ENCODE measurements around the gene TMEM255B.

Gene TMEM255B

DNA sequence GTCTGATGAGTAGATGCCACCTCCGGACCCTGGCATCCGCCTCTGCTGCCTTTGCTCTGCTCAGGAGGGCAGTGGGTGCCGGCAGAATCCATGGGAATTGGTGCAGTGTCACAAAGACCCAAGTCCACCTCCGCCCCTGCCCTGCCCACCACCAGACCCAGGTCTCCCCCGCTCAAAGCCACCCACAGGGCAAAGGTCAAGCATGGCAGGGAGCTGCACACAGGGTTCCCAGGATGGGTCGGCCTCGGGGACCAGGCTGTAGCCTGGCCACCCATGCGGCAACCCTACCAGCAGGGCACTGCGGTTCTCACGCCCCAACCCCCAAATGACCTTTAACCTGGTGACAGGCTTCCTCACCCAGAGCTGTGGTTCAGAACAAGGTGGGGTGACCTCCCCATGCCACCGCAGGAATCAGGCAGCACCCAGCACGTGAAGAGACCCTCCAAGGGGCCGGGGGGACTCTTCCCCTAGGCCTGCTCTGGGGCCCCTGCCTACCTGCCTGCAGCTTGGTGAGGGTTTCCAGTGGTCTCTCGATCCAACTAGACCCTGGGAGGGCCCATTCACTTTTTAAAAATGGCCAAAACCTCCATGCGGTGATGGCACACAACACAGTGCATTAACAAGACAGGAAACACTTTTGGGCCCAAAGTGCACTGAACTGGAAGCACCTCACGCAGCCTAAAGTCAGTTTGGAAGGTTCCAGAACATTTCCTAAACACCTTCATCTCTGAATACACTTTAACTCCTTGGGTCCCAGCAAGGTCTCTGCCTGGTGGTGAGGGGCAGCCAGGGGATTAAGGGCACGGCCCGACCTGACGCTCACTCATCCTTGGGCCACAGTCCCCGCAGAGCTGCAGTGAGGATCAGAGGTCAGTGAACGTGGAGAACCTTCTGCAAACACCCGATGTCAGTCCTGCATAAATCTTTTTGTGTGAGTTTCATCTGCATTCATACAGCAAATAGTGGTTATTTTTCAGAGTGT, 93.8 kb downstream of the TMEM255B start:
- no peak for DNase-seq

DNA sequence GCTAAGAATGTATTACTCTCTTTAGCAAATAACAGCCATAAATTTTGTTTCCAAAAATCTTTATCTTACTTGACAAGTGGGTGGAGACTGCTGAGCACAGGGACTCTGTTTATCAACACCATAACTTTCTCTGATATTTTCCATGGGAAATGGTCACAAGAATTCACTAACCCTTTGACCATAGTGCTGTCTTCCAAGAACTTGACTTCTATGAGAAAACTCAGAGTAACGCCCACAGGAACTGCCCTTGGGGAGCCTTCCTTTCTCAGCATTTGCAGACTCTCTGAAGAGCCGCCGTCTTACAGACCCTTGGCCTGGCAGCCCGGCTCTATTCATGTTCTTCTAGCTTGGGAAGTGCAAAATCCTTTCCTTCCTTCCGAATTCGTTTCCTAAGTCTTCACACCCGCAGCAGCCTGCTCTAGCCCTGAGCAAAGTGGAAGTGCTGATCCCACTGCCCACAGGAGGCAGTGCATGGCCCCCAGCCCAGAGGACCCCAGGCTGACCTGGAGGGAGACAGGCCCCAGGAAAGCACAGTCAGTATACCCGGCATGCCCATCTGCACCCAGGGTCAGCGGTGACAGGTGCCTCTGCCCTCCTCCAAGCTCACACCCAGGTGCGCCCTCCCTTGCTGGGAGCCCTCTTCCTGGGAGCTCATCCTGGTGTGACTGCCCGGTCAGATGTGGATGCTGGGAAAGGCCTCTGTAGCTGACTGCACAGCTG, 94.7 kb downstream of the TMEM255B start:
- no peak for DNase-seq

DNA sequence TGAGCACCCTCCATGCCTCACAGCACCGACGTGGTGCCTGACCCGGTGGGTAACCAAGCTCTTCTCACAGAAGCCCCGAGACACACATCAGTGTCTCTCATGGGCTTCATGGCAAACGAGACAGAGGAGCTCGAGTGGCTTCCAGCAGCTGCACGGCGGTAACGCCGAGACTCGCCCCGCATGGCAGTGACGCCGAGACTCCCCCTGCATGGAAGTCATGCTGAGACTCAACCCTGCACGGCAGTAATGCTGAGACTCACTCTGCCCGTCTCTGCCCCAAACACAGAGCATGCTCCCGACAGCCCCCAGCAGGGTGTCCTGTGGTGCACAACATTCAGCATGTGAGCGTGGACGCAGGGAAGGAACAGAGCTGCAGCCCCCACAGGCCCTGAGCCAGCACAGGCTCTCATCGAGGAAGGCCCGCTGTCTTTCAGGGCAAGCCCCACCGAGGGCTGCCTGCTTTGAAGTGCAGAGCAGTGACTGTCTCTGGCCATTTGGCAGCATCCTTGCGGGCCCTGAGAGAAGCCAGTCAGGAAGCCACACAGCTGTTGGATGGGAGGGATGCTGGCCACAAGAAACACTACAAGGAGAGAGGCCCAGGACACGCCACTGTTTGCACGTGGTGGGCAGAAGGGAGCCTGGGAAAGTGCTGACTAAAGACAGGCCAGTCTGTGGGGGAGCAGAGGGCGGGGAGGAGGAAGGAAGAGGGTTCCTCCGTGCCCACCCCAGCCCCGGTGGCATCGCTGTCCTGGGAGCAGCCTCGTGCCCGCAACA, 95.4 kb downstream of the TMEM255B start:
- no peak for DNase-seq

DNA sequence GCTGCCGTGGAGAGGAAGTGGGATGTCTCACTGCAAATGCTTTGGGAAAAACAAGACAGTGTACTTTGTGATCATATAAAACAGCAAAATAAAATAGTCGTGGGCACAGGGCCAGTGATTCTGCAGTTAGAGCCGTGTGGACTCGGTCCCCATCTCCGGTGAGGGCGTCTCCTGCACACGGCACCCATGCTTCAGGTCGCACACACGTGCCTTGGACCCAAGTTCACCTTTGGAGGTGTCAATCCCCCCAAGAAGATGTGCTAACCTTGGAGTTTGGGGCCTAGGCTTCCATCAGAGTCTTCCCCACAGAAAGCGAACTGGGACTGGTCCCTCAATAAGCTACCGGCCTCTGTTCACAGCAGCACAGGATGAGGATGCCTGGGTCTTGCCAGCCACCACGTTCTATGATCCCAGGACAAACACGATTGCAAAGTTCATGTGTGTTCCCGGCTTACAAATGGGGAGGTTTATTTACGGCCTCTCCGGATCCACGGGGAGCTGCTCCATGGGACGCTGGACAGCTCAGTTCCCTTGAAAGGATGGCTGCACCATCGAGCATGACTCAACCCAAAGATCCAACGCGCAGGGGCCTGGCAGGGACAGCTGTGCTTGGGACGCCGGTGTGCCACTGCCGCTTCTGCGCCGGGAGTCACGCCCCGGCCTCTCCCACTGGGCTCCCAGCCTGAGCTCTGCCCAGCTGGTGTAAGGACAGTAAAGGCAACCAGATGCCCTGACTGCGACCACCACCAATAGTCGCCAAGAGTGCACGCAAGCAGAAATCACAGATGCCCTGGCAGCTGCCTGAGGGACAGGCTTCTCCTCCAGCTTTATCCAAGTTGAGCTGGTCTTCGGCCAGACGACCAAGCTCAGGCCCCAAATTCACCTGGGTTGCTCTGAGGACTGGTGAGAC, 96.2 kb downstream of the TMEM255B start:
- DNase-seq: no peak

DNA sequence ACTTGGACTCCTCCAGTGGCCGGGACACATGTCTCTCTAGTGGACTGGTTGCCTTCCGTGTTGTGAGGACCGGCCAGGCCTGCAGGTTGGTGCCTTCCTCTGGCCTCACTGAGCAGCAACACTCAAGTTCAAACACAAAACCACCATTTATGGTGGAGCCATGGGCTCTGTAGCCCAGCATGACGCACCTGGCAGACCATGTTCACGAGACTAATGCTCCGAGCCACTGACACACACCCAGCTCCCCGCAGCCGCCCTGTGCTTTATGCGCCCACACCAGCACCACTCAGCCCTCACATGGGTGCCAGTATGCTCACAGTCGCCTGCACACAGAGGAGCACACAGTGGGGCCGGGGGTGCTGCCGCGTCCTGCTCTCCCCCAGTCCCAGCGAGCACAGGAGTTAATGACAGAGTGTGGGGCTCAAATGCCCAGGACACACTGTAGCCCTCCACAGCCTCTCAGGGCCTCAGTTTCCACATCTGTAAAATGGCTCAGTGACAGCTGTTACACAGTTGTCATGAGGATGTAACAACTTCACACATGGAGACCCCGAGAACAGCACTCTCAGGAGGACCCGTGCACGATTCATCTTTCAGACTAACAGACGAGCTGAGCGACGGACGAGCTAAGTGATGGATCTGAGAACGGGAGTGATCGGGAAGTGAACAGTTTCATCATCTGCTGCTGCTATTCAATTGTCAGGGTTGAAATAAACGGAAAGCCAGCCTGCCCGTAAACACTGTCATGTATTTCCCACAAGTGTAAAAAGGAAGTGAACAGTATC, 97.1 kb downstream of the TMEM255B start:
- no peak for DNase-seq

DNA sequence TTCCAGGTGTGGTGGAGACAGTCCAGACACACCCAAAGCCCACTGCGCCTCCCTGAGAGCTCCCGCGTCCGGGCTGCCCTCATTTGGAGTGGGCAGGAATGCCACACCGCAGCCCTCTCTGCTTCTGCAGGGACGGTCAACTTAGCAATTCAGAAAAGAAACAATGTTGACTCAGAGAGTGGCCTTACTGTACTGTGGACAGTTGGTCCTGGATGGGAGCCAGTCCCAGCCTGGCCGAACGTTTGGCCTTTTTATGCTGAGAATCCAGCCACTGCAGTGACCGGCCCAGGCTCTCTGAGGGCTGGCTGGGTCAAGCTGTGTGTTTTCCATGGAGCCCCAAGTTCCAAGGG, 97.7 kb downstream of the TMEM255B start:
- no peak for DNase-seq

DNA sequence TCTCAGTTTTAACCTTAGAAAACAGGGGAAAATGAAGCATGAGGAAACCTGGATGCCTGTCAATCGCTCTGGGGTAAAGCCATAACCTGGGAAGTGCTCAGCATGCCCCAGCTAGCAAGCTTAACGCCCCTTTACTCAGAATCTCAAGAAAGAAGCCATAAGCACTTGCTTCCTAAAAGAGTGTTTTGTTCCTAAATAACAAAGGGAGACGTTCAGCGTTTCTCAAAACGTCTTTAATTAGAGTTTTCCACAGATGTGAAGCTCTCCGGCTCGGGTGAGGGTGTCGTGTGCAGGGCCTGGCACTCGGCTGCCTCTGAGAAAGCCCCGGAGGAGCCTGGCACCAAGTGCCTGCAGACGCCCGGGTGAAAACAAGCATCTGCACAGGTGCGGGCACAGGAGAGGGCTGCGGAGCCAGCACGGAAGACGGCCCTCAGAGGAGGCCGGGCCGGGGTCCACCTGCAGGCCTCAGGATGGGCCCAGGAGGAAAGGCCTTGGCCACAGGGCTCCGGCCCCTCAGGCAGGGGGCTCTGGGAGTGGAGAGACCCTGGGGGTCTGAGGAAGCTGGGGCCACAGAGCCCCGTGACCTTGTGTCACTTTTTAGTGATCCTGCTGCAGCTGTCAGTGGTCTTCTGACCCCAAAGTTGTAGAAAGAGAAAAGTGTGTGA, 98.6 kb downstream of the TMEM255B start:
- no peak for DNase-seq

DNA sequence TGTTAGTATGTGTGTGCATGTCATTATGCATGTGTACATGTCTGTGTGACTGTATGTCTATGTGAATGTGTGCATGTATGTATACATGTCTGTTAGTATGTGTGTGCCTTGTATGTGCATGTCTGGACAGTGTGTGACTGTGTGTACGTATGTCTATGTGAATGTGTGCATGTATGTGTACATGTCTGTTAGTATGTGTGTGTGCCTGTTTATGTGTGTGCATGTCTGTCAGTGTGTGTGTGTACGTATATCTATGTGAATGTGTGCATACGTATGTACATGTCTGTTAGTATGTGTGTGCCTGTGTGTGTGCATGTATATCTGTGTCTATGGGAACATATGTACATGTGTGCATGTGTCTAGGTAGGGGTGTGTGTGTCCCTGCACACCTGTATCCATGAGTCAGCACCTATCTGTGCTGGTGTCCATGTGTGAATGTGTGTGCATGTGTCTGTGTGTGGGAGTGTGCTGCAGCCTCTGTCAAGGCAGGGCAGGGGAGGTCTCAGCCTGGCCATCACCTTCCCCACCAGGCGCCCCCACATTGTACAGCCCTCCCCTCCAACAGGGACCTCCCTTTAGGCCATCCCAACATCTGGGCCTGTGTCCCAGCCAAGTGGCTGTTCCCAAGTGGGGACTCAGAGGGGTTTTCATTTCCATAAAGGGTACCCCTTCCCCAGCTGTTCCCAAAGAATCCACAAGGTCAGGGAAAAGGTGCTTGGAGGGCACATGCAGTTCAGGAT, 100.5 kb downstream of the TMEM255B start:
- DNase-seq: no peak

DNA sequence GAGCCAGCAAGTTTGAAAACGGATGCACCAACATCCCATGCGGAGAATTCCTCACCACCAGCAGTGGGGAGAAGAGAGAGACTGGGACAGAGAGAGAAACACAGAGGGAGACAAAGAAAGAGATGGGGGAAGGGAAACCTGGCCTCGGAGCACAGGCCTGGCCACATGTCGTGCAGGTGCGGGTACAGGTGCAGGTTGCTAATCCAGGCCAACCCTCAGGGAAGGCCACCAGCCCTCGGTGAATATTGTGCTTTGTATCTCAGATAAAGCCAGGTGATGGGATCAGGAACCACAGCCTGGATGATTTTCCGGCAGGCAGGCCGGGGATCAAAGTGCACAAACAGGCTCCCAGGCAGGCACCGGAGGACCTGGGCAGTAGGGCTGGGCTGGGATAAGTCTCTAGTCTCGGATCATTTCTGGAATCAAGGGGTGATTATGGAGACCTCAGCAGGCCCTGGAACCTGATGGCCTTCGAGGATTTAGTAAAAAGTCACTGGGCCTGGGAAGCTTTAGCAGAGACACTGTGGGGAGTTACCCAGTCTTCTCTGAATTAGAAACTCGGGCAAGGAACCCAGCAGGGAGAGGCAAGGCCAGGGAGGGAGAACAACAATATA, 101.1 kb downstream of the TMEM255B start:
- DNase-seq: no peak

DNA sequence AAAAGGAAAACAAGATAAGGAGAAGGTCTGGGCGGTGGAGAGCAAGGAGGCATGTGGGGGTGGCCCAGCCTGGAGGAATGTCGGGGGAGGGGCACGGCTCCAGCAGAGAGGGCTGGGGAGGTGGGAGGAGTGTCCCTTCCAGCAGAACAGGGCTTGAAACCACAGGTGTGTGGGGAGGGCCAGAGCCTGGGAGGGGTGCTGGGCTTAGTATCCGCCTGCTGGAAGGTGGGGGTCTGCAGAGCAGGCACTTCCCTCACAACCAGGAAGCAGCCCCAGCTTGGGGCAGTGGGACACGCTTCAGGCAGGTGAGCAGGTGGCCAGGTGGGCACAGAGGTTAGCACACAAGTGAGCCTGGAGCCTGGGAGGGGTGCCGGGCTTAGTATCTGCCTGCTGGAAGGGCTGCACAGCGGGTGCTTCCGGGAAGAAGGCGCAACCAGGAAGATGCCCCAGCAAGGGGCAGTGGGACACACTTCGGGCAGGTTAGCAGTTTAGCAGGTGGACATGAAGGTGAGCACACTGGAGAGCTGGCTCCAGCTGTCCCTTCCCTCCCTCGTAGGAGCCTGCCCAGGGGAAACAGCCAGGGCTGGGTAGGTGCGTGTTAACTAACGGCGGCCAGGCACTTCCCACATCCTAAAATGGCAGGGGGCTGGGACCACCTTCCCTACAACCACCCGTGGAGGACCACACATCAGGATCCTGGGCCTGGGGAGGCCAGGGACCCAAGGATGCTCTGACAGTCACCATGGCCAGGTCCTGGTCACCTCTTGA, 101.8 kb downstream of the TMEM255B start:
- no peak for DNase-seq

DNA sequence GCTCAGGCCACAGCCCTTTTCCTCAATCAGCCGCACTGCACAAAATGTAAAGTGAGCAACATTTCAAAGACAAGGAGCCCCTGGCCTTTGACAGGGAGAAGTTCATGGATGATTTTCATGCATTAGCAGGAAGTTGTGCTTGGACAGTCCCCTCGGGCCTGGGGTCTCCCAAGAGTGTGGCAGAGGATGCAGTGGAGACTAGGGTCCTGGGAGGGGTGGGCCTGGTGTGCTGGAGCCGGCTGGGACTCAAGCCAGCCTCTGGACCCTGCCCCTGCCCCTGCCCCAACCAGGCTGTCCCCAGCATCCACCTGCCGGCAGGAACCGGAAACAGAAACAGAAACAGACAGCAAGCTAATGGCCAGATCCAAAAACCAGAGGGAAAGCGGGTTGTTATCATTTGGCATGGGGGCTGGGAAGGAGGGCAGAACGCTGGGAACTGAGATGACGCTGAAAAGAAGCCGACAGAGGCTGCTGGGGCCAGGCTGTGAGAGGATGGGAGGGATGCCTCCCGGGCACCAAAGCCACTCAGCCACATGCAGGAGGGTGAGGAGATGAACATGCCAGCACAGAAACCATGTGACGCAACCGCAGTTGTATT, 102.5 kb downstream of the TMEM255B start:
- no peak for DNase-seq

DNA sequence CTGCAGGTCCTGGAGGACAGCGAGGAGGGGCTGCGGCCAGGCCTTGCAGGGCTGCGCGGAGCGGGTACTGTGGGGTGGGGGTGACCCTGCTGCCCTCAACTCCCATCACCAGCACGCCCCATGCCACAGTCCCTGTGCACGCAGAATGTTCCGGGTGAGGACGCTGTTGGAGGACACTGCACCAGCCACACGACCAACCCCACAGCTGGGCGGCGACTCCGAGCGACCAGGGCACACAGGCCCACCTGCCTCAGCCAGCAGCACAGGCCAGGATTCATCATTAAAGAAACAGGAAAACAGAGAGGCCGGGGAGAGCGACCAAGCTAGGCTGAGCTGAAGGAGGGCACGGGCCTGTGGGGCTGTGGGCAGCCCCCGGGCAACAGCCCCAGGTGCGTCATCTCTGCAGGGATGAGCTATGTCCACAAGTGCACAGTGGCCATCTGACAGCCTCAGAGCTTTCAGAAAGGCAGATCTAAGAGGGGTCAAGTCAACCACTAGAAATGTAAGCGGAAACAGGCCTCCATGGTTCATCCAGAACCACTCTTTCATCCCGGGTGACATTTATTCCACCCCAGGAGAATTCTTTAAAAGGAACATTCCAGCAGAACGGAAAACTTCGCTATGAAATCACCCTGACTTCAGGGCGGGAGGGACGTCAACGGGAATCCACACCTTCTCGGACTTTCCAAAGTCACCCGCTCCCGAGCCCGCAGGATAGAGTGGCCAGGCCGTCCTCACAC, 103.3 kb downstream of the TMEM255B start:
- DNase-seq: no peak

DNA sequence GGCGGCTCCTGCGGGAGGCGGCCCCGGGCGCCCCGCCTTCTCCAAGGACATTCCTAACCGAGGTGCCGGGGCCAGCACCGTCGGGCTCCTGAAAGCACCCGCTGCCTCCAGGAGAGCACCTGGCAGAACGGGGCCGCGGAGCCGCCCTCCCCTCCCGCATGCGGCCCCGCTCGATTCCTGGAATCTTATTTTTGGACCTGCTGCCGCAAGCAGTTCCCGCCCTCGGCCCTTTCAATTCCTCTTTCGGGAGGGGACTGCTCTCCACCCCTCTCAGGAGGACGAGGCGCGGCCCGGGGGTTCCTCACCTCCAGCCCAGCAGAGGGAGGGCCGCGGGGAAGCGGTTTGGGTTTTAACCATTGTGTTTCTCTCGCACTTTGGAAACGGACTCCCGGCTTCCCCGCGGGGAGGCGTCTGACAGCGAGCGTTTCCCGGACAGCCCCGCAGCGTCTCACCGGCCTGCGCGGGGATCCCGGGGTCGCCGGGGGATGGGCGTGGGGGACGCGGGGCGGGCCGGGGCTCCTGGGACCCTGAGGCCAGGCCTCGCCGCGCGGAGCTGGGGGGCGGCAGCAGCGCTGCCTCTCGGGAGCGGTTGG, 104.0 kb downstream of the TMEM255B start:
- DNase-seq: no peak

DNA sequence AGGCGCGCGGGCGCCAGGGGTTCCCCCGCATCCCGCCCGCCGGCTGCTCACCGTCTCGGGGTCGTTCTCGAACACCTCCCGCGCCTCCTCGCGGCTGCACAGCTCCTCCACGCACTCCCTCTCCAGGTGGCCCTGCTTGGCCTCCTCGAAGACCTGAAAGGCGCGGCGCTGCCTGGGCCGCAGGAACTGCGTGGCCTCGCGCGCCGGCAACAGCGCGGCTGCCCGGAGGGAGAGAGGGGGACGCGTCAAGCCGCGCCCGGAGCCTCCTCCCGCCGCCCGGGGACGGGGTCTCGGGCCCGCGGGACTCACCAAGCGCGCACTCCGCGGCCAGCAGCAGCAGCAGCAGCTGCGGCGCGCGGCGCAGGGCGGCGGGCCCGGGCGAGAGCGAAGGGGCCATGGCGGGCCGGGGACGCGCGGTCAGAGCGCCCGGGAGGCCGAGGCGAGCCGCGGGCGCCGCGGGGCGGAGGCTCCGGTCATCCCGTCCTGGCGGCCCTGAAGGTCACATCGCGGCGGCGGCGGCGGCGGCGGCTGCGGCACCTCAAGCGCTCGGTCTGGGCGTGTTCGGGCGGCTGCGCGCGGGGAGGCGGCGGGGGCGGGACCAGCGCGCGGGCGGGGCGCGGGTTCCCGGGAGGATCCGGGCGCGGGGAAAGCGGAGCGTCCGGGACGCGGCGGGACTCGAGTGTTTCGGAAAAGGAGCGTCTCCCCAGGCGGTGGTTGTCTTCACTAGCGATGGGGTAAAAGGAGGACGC, 104.7 kb downstream of the TMEM255B start, which contains the start of gene GAS6:
Gene GAS6 (minus strand): TSS at position 553 of the 749 bp plus-strand sequence. CDS start 156 bp downstream, at position 397.
- DNase-seq: no peak

DNA sequence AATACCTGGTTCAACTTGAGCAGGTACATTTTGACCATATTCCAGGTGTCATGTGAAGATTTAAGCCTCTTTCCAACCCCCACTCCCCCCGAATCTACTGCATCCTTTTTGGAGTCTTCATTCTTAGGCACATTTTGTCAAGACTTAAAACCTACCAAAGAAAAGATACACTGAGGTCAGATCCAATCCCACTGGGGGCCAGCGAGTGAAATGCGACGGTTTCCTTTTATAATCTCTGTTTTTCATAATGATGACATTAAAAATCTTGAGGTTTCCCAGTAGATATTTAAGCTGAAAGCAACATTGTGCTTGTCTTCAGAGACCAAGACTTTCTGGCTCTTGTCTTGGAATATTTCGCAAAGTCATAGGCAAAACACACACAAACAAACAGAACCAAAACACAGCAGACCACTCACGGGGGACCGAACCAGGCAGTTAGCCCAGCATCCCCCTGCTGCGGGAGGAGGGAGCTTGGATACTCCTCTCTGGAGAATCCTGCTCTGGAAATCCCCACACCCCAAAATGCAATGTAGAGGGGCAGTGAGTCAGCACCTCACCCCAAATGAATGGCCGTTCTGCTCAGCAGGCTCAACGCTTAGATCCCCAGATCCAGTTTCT, 105.4 kb downstream of the TMEM255B start:
- DNase-seq: no peak

DNA sequence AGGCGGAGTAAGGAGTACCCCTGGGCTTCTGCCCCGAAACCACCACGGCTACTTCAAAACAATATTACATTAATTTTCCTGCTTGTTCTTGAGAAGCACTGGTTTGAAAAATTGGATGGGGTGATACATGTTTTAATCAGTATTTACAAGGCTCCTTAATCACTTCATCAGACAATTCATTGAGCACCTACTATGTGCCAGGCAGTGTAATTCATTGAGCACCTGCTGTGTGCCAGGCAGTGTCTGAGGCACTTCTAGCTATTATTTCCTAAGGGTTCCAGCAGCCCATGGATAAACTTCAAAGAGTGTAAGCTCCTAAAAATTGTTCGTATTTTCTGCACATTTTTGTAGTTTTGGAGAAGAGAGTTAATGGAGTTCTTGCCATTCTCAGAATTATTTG, 106.4 kb downstream of the TMEM255B start:
- no peak for DNase-seq

Data from NCI-H1436 treated with DMSO at 0.1 percent for 48 hours (cell line).